22Rv1 (cell line): ENCODE measurements around the gene NIPAL4.

Source experiments
- CTCF ChIP-seq: fragments of 450-650 bp; IDR thresholded peaks from 2 replicates; pipeline ENCODE4 v1.5.1; 2017; ENCODE audit warnings: mild to moderate bottlenecking
- ZFX ChIP-seq: fragments of 450-650 bp; IDR thresholded peaks from 2 replicates; pipeline ENCODE4 v1.6.1; 2017; ENCODE audit warnings: antibody characterized with exemption, borderline replicate concordance

- TF ChIP-seq CTCF (no peak), ZFX (no peak)
These were observed 27.3 kb downstream of the NIPAL4 start for GRCh38 chr5:157487358-157487757.
